ENCODE data around the gene CKLF.

Gene CKLF

DNA sequence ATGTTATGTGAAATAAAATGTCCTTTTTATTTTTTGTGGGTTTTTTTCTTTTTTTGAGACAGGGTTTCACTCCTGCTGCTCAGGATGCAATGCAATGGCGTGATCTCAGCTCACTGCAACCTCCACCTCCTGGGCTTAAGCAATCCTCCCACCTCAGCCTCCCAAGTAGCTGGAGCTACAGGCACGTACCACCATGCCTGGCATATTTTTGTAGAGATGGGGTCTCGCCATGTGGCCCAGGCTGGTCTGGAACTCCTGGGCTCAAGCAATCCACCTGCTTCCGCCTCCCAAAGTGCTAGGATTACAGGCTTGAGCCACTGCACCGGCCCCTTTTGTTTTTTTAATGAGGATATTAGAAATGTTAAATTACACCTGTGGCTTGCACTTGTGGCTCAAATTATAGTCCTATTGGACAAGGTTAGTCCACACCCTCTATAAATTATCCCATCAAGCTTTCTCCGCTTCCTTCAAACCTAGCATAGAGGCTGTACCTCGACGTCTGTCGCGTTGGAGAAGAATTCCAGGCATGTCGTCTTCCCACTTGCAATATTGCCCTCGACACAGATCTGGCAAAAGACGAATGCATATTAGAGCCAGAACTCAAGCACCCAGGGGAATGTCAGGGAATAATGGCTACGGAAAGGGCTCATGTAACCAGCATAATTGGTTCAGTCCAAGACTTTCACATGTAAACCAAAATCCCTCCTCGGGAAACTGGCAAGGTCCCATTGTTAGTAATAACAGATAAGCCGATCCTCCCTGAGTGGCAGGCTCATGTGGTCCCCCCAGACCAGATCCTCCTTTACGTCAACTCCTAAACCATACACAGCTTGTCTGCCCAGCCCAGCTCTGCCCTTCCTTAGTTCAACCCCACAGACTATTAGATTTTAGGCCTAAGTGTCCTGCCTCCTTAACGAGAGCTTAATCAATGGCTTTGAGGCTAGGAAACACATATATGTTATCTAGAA is 10.7 kb upstream of the CKLF start:
- peak; percentile 60 for FAIRE-seq
- no peak for DNase-seq (ENCODE audit: insufficient read length, low spot score)

DNA sequence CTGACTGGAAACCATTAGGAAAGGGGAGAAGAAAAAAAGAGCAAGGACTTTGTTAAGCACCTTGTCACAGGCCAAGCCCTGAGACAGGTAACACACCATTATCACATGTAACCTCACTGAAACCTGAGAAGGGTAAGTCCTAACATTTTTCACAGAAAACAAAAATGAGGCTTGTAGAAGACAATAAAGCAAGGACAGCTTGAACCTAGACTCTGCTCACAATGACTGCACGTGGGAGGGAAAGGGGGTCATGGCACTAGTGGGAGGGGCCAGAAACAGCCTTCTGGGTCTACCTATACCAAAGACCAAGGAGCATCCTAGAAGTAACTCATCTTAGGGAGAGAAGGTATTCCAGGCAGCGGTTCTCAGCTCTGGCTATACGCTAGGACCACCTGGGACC is 10.0 kb upstream of the CKLF start:
- FAIRE-seq (no peak), DNase-seq (ENCODE audit: insufficient read length, low spot score) (no peak)

DNA sequence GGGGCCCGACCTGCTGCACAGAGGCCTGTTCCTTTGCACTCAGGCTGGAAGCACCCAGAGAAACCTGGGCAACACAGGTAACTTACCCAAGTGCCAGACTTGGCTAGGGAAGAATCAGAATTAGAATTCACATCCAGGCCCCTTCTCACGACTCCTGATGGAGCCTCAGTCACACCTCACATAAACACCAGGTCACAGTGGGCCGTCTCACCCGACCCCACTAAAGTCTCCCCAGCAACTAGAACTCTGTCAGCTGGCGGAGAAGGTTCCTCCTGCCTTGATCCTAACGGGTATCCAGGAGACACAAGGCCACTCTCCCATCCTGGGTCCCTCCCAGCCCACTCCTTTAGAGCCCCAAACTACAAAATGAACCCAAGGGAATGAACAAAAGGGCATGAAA is 8.8 kb upstream of the CKLF start:
- DNase-seq (ENCODE audit: insufficient read length, low spot score) = no peak
- FAIRE-seq = no peak

DNA sequence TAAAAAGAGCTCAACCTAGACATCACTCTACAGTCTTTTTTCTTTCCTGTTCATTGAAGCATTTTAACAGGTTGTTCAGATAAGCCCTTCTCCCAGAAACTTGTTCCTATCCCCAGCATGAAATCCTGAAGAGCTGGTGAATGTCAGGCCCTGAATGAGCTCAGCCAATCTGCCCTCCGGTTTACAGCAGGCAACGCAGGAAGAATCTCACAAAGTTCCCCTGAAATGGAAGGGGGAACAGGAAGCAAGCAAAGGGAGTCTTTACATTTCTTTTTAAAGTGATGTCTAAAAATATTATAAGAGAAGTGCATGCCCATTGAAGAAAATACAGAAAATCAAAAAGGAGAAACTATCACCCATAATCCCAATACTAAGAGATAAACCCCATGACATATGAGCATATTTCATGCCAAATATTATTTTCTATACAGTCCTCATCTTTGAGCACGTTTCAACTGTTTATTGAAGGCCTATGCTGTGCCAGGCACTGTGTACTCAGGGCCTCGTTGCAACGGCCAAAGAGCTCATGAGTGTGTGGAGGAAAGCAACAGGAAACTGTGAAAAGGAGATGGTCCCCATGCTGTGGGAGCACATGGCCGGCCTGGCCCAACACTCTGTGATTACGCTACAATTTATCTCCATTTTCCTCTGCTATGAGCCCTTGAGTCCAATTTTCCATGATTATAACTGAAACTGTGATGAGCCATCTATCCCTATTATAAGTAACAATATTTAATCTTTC is 8.2 kb upstream of the CKLF start:
- FAIRE-seq (no peak), DNase-seq (ENCODE audit: insufficient read length, low spot score) (no peak)

DNA sequence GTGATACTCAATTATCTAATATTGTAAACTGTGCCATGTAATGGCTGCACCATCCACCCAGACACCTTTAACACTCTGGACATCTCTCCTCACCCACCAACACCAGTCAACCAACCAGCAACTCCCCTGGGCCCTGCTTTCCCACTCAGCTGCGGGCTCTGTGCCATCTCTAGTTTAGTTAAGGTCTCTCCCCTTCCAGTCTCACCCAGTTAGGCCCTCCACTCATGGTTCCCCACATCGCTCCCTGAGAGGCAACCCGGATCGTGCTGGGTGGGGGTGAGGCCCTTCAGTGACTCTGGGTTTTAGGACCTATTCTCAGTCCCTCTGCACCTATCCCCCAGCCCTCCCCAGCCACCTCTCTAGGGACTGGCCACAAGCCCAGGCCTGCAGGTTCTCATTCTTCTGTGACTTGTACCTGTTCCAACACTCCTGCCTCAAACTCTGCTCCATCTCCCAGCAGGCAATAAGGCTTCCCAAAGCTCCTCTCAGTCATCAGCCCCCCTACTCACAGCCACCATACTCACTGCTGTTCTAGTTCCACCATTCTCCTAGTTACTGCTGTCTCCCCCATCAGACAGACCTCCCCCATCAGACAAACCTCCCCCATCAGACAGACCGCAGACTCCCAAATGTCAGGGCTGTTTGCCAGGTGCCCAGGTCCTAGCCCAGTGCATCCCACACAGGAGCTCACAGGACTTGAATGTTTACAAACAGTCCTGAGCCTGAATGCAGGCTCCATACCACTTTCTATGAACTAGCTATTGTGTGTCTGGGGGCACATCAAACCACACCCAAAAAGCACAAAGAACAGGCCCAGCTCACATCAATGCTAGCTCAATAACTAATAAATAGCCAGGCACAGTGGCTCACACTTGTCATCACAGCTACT is 5.0 kb upstream of the CKLF start:
- FAIRE-seq (peak; percentile 16), DNase-seq (ENCODE audit: insufficient read length, low spot score) (no peak)

DNA sequence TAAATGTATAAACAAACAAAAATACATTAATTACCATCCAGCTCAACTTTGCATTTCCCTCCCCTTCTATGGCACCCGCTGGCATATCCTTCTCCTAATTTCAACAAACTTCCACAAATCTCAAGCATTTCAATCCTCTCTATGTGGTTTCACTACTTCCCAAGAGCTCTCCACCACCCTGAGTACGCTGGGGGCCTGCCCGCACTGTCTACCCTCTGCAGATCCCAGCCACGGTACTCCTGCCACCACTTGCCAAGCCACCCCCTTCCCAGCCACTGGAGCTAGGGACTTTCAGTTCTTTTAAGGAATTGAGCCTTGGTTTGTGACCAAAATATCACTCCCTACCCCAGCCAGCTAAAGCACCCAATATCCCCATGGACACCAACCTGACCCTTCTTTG is 4.3 kb upstream of the CKLF start:
- no peak for FAIRE-seq
- DNase-seq (ENCODE audit: insufficient read length, low spot score) = no peak

DNA sequence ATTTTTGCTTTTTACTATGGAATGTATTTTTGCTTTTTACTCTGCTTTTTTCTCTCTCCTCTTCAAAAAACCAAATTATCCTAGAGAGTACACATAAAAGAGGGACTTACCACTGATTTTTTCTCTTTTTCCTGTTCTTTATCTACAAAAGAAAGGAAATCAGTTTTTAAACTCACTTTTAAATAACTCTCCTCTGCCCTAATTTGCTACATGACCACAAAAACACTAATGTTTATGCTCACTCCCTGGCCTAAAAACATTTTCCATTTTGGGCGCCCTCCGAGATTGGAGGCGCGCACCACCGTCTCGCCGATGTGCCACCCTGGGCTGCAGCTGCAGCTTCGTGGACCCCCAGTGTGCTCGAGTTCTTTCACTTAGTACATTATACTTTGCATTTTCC is 3.5 kb upstream of the CKLF start:
- FAIRE-seq (no peak), DNase-seq (ENCODE audit: insufficient read length, low spot score) (no peak)

DNA sequence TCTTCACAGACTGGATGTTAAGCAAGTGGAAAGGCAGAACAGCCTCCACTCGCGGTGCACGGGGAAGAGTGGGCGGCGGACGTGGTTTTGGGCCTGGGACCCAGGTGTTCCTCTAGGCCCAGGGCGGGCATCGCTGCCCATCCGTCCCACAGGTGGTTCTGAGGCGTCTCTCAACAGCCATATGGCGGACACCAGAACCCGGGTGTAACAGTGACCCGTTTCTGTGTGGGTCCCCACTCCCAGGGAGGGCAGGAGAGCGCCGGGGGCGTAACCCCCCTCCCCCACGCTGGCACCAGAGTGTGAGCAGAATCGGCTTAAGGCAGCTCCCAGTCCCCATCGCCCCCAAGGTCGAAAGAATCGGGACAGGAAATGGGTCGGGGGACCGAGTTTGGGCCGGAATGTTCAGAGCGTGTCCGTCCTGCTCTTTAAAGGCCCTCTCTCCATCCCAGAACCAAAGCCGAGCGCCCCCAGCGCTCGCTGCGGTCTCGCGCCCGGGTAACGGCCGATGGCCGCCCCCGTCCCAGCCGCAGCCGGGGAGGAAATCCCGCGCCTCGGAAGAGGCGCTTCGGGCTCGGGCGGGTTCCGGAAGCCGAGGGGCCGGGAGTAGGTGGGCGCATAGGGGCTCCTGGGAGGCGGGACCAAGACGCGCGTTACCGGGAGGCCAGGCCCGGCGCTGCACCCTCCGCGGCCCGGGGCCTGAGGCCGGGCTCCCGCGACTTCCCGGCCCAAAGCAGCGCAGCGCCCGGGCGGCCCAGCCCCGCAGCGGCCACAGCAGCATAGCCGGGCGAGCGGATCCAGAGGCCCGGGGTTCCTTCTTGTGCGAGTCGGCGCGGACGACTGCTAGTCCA is 2.9 kb upstream of the CKLF start, which contains the start of gene TK2:
Gene TK2, minus strand, starts transcription at position 839 of the 848 bp plus-strand sequence. Its CDS starts 61 bp downstream, at position 778.
- DNase-seq (ENCODE audit: insufficient read length, low spot score) = peak; percentile 69
- FAIRE-seq = no peak

DNA sequence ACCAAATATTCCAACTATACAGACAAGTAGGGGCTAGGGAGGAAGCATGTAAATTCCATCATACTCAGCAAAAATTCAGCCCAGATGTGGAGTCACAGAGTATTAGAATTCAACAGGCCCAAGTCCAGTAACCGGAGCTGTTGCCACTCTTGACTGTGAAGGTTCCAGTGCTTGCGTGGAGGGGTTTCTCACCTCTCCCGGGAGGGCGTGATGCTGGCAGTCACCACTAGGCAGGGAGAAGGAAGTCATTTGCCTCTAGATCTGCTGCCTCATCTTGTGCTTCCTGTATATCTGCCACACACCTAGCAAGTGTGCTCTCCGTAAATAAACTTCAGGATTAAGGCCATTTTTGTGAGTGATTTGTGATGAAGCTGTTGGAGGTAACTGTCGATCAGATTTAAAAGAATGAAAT is 1.0 kb upstream of the CKLF start:
- FAIRE-seq = peak; percentile 52
- DNase-seq (ENCODE audit: insufficient read length, low spot score) = peak; percentile 63

DNA sequence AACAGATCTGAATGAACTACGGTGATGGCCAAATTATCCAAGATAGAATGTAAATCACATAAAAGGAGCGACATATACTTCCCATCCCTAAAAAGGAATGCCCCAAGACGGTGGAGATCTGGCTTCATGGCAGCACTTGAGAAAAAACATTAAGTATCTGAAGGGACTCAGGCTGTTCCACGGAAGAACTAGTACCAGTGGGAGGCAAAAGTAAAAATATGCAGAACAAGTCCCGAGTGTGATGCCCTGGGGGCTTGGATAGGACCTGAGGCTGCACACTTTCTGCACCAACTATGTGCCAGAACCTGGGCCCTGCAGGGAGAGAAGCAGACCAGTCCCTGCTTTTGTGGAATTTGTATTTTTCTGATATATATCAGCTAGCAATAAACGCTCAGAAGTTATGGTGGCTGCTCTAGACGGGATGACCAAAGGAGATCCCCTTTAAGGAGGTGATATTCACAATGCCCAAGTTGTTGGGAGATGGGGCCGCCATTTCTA is 539 bp upstream of the CKLF start:
- DNase-seq (ENCODE audit: insufficient read length, low spot score) (no peak), FAIRE-seq (no peak)

DNA sequence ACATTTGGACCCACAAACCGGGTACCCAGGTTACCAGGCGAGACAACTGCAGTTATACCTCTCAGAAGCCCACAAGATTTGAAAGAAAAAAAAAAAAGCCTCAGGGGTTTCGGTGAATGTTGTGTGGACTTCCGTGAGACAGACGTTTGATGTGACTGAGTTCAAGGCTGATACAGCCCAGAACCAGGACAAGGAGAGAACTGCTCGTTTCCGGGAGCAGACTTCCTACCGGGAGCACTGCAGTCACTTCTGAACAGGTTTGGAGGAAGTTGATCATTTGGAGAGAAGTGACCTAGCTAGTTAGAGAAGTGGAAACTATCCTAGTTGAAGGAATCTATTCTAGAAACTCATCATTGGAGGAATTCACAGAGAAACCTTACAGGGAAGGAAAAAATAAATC is 847 bp downstream of the CKLF start:
- no peak for DNase-seq (ENCODE audit: insufficient read length, low spot score)
- FAIRE-seq = no peak

DNA sequence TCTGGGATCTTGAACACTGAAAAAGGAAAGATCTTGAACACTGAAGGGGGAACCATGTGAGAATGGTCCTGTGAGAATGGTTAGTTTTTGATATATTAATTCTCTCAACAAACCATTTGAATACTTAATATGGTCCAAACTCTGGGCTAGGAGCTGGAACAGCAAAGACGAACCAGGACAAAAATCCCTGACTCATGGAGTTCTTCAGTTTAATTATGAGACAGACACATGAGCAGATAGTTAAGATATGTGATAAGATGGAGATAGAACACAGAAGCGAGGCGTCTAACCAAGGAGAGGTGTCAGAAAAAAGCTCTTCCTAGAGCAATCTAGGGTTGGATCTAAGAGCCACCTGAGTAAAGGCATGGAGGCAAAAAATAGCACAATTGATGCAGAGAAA is 1.6 kb downstream of the CKLF start:
- DNase-seq (ENCODE audit: insufficient read length, low spot score) = no peak
- FAIRE-seq = no peak

DNA sequence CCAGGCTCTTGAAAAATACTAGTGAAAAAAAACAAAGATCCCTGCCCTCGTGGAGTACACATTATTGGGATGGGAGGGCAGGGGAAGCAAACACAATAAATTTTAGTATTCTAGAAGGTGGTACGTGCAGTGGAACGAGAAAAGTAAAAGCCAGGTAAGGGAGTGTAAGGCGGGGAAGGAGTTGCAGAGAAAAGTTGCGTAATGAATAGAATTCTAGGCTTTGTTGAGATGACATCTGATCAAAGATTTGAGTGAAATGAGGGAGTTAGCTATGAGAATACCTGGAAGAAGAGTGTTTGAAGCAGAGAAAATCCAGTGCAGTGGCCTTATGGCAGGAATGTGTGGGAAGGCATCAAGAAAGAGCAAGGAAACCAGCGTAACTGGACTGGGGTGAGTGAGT is 2.1 kb downstream of the CKLF start:
- DNase-seq (ENCODE audit: insufficient read length, low spot score) (no peak), FAIRE-seq (no peak)

DNA sequence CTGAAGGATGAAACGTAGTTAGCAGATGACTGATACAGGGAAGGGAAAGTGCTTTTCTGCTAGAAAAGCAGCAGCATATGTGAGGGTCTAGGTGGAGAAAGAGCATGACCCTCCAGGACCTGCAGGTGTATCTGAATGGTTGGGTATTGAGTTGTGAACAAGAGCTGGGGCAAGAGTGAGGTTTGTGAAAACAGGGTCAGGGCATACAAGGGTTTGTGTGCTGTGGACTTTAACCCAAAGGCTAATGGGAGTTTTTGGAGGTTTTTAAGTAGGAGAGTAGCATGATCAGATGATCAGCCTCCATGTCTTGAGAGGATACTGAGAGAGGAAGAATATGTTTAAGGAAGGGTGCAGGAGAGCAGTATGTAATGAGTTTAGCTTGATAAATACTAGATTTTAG is 7.7 kb downstream of the CKLF start:
- no peak for DNase-seq (ENCODE audit: insufficient read length, low spot score)
- no peak for FAIRE-seq

DNA sequence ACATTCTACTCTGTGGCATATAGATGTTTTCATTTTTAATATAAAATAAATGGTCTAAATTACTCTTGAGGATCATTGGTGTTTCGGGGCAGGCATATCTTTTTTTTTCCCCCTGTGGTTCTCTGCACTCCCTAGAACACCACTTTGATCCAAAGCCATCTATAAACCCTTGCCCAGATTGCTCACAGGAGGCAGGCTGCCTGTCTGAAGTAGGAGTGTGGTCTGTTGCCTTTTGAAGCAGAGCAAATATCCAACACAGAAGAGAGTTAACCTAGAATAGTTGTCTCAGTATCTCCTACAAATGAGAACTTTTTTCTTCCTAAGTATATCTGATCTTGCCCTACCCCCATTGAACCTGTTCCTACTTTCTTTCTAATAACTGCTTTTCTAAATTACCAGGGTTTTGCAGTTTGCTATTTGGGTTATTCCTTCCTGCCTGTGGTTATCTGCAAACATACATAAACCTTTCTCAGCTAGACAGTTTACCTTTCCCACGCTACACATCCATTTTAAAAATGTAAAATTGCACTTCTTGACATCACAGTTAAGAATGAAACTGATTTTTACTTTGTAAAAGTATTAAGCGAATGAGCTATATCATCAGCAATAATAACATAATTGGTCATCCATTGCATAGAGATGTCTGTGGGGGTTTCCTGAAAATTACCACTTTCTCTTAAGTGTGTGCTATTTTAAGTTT is 9.2 kb downstream of the CKLF start:
- DNase-seq (ENCODE audit: insufficient read length, low spot score) = no peak
- no peak for FAIRE-seq

DNA sequence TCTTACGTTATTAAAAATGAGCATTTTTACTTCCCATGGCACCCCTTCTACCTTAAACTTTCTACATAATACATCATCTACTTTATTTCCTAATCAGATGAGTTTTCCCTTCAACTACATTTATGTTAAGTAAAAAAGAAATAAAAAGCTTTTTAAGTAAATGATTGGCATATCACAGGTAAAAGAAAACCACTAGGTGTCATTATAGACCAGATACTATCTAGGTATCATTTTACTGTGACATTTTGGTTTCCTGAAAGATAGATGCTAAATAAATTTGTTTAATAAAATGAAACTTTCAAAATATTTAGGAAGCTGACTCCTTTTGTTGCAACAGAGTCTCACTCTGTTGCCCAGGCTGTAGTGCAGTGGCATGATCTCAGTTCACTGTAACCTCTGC is 10.0 kb downstream of the CKLF start:
- FAIRE-seq (no peak), DNase-seq (ENCODE audit: insufficient read length, low spot score) (no peak)

DNA sequence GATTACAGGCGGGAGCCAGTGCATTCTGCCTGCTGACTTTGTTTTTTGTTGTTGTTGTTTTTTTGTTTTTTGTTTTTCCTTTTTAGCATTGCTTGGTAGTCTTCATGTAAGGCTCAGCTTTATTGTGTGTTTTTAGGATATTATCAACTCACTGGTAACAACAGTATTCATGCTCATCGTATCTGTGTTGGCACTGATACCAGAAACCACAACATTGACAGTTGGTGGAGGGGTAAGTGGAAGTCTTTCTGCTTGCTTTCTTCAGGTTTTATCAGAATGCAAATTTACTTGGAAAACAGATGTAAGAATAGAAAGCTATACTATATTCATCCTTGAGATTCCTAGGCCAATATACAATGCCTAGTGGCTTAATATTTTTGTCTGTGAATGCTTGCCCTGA is 10.6 kb downstream of the CKLF start:
- DNase-seq (ENCODE audit: insufficient read length, low spot score) (no peak), FAIRE-seq (no peak)

DNA sequence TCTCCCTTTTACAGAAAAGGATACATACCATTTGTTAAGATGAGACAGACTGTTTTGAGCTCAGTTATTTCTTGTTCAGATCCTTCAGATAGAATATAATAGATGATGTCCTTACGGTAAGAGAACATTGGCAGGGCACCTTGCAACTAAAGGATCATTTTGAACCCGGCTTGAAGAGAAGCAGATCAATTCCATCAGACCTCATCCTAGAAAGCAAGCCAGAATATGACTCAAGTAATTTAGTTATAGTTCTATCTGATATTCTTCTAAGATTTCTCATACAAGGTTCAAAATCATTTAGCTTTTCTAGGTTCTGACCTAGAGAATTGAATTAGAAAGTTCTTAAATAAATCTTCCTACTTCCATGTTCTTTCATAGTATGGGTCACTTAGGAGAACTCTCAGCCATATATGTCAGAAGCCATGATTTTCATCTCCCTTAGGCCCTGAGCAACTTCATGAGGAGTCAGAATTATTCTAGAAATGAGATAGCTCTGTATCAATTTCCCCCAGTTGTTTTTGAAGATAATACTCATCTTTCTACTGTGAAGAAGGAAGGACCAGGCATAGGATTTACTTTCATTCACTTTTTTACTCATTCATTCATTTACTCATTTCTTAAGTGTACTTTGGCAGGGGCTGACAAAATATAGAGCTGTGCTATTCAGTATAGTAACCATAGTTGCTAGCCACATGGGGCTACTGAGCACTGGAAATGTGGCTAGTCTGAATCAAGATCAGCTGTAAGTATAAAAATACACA is 11.4 kb downstream of the CKLF start:
- DNase-seq (ENCODE audit: insufficient read length, low spot score) (no peak), FAIRE-seq (no peak)
